Type B pancreatic cell (in vitro differentiated cells): ENCODE measurements around the gene PTOV1. TPM values are rescaled to one million over a fixed set of nuclear protein-coding genes. Genes with fewer than 3 reads are reported as not detected.

Experiments used
- DNase-seq: peaks from one replicate; pipeline ENCODE4 v3.0.0; 2021; ENCODE audit warnings: mixed read lengths; ENCODE audit not compliant: unreplicated experiment; ENCODE audit errors: extremely low spot score
- H3K27ac Mint-ChIP-seq: 2 replicates; pipeline ENCODE4 v1.8.0; 2021; ENCODE audit warnings: mild to moderate bottlenecking, mixed read lengths
- H3K27me3 Mint-ChIP-seq: 2 replicates; pipeline ENCODE4 v1.8.0; 2021; ENCODE audit warnings: mixed read lengths
- H3K36me3 Mint-ChIP-seq: 2 replicates; pipeline ENCODE4 v1.8.0; 2021; ENCODE audit warnings: mixed read lengths
- H3K4me1 Mint-ChIP-seq: one replicate; pipeline ENCODE4 v1.8.0; 2021; ENCODE audit warnings: mixed read lengths; ENCODE audit not compliant: unreplicated experiment
- H3K4me3 Mint-ChIP-seq: 2 replicates; pipeline ENCODE4 v1.8.0; 2021; ENCODE audit warnings: mild to moderate bottlenecking, mixed read lengths
- H3K9me3 Mint-ChIP-seq: 2 replicates; pipeline ENCODE4 v1.8.0; 2021; ENCODE audit warnings: mixed read lengths
- CTCF ChIP-seq: fragments of 200-600 bp; sonication (generic); conservative IDR thresholded peaks from 2 replicates; pipeline ENCODE4 v1.5.0; 2021; ENCODE audit warnings: antibody characterized with exemption, mild to moderate bottlenecking
- total RNA-seq: library from RNA; stranded (reverse); gene quantifications from 2 replicates; pipeline ENCODE4 v1.2.1, GENCODE V29; 2021; ENCODE audit warnings: low replicate concordance

Gene PTOV1
- total RNA-seq, 1 donor from 2014 or later: 388 TPM

- peaks cover 9% of the 10 kb centered on the region for H3K4me1 Mint-ChIP-seq
- DNase-seq: no peak
- no peak overlapping the region for H3K4me3 Mint-ChIP-seq
- H3K9me3 Mint-ChIP-seq: no peaks in the 10 kb centered on the region
- H3K27ac Mint-ChIP-seq: no peak overlapping the region
- TF ChIP-seq CTCF: no peak
- peaks cover 8% of the 10 kb centered on the region for H3K36me3 Mint-ChIP-seq
- H3K27me3 Mint-ChIP-seq: no peaks in the 10 kb centered on the region
These were observed 8.8 kb downstream of the PTOV1 start for GRCh38 chr19:49859682-49860335.

GRCh38 chr19:49860336-49861102 lies 9.6 kb downstream of the PTOV1 start:
- Mint-ChIP-seq H3K4me3 (no peak overlapping the region), H3K9me3 (no peaks in the 10 kb centered on the region), H3K4me1 (peaks cover 14% of the 10 kb centered on the region), H3K27ac (peak overlapping the region; percentile 50), H3K27me3 (no peaks in the 10 kb centered on the region), H3K36me3 (peaks cover 11% of the 10 kb centered on the region)
- TF ChIP-seq CTCF: no peak
- no peak for DNase-seq

- TF ChIP-seq CTCF: no peak
- H3K4me1 Mint-ChIP-seq: peaks cover 14% of the 10 kb centered on the region
- H3K4me3 Mint-ChIP-seq: no peak overlapping the region
- H3K27me3 Mint-ChIP-seq: no peaks in the 10 kb centered on the region
- no peak for DNase-seq
- no peaks in the 10 kb centered on the region for H3K9me3 Mint-ChIP-seq
- H3K36me3 Mint-ChIP-seq: peaks cover 11% of the 10 kb centered on the region
- peak overlapping the region; percentile 50 for H3K27ac Mint-ChIP-seq
These were observed 10.1 kb downstream of the PTOV1 start for GRCh38 chr19:49861107-49861506.

GRCh38 chr19:49861541-49862378 lies 10.8 kb downstream of the PTOV1 start:
- Mint-ChIP-seq H3K4me3 (no peak overlapping the region), H3K27ac (no peak overlapping the region)
- TF ChIP-seq CTCF: no peak

GRCh38 chr19:49862391-49863253 lies 11.7 kb downstream of the PTOV1 start:
- TF ChIP-seq CTCF: peak; percentile 60
- no peaks in the 10 kb centered on the region for H3K27me3 Mint-ChIP-seq
- peaks cover 26% of the 10 kb centered on the region for H3K4me1 Mint-ChIP-seq
- DNase-seq: no peak
- peak overlapping the region; percentile 29 for H3K4me3 Mint-ChIP-seq
- H3K9me3 Mint-ChIP-seq: no peaks in the 10 kb centered on the region
- H3K27ac Mint-ChIP-seq: peak overlapping the region; percentile 53
- H3K36me3 Mint-ChIP-seq: peaks cover 11% of the 10 kb centered on the region

More at GRCh38 chr19:49861541-49862378, 10.8 kb downstream of the PTOV1 start:
- Mint-ChIP-seq H3K4me1 (peaks cover 20% of the 10 kb centered on the region), H3K9me3 (no peaks in the 10 kb centered on the region), H3K27me3 (no peaks in the 10 kb centered on the region), H3K36me3 (peaks cover 11% of the 10 kb centered on the region)
- DNase-seq: no peak
